Breast epithelium (tissue), 4 donors: ENCODE measurements around the gene PCDH9. TPM values are rescaled to one million over a fixed set of nuclear protein-coding genes. Genes with fewer than 3 reads are reported as not detected.

Source experiments
- DNase-seq, 2 donors: peaks; one replicate each; pipeline ENCODE4 v3.0.0-alpha.2; 2019; ENCODE audit warnings: low spot score in 2 of 2
- H3K27ac ChIP-seq, 2 donors: fragments of 200-600 bp; sonication (generic) in 1 of 2; one replicate each; pipeline ENCODE4 v1.5.1; 2016 to 2019; ENCODE audit warnings: mild to moderate bottlenecking in 1 of 2
- H3K27me3 ChIP-seq, 2 donors: fragments of 200-600 bp; sonication (generic) in 1 of 2; one replicate each; pipeline versions ENCODE4 v1.5.1 to v1.6.0; 2017 to 2019; ENCODE audit warnings: control low read depth in 1 of 2, mild to moderate bottlenecking in 1 of 2
- H3K36me3 ChIP-seq: fragments of 200-600 bp; one replicate; pipeline ENCODE4 v1.5.1; 2019
- H3K4me1 ChIP-seq, 2 donors: fragments of 200-600 bp; sonication (generic); one replicate each; pipeline ENCODE4 v1.5.1; 2016 to 2019; ENCODE audit warnings: control low read depth in 1 of 2
- H3K4me3 ChIP-seq, 3 donors: fragments of 200-600 bp; sonication (generic); 1 replicate in 2 of 3; 2 replicates in 1 of 3; pipeline ENCODE4 v1.5.1; 2016 to 2019; ENCODE audit warnings: mild to moderate bottlenecking in 3 of 3, moderate library complexity in 2 of 3
- H3K9me3 ChIP-seq, 2 donors: fragments of 200-600 bp; sonication (generic) in 1 of 2; one replicate each; pipeline ENCODE4 v1.5.1; 2016 to 2019; ENCODE audit warnings: control low read depth in 1 of 2
- POLR2A ChIP-seq: fragments of 450-650 bp; IDR thresholded peaks from one replicate; pipeline ENCODE4 v1.6.1; 2016; ENCODE audit warnings: antibody characterized with exemption, mild to moderate bottlenecking, moderate library complexity
- POLR2AphosphoS5 ChIP-seq, 3 donors: sonication (generic); formaldehyde crosslinking; IDR thresholded peaks; one replicate each; pipeline ENCODE4 v1.6.1; 2017; ENCODE audit warnings: antibody characterized with exemption in 3 of 3
- intact Hi-C: fragments of 100-400 bp; cut with DNase I; formaldehyde crosslinking; loops from one replicate; pipeline ENCODE4 v1.15.1; 2023; ENCODE audit warnings: low total_unique reads
- total RNA-seq, 3 donors: library from RNA; depleted of rRNA; stranded (reverse); fragments of >200 nt; gene quantifications; one replicate each; pipeline ENCODE4 v1.1.0, GENCODE V29; 2016
- TF ChIP-seq, protein P1 (sequence below), 3 donors: fragments of 450-650 bp; IDR thresholded peaks; one replicate each; pipeline ENCODE4 v1.5.1; 2016 to 2017; ENCODE audit warnings: antibody characterized with exemption in 3 of 3, mild to moderate bottlenecking in 3 of 3, moderate library complexity in 3 of 3

Gene PCDH9, protein sequence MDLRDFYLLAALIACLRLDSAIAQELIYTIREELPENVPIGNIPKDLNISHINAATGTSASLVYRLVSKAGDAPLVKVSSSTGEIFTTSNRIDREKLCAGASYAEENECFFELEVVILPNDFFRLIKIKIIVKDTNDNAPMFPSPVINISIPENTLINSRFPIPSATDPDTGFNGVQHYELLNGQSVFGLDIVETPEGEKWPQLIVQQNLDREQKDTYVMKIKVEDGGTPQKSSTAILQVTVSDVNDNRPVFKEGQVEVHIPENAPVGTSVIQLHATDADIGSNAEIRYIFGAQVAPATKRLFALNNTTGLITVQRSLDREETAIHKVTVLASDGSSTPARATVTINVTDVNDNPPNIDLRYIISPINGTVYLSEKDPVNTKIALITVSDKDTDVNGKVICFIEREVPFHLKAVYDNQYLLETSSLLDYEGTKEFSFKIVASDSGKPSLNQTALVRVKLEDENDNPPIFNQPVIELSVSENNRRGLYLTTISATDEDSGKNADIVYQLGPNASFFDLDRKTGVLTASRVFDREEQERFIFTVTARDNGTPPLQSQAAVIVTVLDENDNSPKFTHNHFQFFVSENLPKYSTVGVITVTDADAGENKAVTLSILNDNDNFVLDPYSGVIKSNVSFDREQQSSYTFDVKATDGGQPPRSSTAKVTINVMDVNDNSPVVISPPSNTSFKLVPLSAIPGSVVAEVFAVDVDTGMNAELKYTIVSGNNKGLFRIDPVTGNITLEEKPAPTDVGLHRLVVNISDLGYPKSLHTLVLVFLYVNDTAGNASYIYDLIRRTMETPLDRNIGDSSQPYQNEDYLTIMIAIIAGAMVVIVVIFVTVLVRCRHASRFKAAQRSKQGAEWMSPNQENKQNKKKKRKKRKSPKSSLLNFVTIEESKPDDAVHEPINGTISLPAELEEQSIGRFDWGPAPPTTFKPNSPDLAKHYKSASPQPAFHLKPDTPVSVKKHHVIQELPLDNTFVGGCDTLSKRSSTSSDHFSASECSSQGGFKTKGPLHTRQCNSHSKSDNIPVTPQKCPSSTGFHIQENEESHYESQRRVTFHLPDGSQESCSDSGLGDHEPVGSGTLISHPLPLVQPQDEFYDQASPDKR (N-terminal part only)
- 10 to 100 TPM in 1 of 3 donors, 1 to 10 TPM in 1, under 1 TPM in 1; 0.98 to 26.7 (median 3.7) TPM for total RNA-seq

DNA sequence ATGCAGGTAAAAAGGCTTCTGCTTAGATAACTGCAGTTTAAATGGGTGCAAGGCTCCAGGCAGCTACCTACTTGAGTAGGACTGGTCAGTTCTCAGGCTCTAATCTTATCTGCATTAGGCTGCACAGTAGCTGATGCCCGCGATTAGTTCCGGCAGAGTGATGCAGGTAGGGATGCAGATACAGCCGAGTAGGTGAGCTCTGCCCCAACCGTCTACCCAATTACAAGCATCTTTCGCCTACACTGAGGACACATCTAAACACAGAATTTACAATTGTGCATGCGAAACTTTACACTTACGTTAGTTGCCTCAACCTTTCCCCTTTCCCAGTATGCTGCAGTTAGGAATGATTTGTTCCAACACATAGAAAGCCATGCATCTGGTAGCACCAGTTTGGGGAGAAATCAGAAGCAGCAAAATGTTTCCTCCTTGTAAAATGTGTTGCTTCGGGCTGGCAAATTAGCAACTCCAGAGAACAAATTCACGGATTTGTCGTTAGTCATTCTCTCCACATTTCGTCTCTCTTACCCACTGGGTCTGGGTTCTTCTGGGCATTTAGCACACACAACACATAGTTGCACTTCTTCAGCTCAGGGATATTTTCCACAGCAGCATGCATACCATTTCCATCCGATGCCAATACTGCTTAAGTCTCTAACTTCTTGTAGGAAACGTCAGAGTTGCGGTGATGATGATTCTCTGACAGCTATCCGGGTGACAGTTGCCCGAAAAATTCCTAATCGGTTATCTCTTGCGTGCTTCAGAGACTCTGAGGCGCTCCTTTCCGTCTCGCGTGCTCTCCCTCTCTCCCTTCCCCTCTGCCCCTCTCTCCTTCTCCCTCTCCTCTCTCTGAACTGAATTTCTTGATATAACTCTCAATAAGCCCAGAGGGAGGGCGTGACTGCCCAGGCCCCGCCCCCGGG, at the start of gene PCDH9:
TSS of gene PCDH9 (minus strand) at position 856 of the 923 bp plus-strand sequence. CDS start 1,896 bp downstream, outside the sequence.
- no peak for DNase-seq
- intact Hi-C loops = loop anchor here (5.0 kb wide), 1 partner anchor 642 kb away; no protein-coding TSS in a partner anchor

DNA sequence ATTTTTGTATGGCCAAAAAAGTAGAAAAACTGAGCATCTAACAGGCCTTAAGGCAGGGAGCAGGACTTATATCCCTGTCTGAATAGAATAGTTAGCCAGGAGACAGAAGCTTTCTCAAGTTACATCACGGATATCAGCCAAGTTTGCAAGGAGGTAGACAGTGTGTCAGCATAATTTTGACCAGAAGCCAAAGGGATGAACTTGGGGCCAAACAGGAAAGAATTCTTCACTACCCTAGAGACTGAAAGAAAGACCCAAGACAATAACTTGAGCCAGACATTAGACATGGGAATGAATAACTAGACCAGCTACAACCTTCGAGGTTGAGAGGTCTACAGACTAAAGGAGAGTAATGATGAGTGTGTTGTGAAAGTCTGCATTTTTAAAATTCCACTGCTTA, 48.1 kb upstream of the PCDH9 start:
- no peaks in the 10 kb centered on the region for H3K4me1 ChIP-seq
- intact Hi-C loops = no loop called here

More for the DNA sequence above, at the start of gene PCDH9:
- H3K27ac ChIP-seq = peak within 1 kb of the TSS; percentile 45 to 57
- no peak for TF ChIP-seq POLR2A
- TF ChIP-seq, protein P1, sequence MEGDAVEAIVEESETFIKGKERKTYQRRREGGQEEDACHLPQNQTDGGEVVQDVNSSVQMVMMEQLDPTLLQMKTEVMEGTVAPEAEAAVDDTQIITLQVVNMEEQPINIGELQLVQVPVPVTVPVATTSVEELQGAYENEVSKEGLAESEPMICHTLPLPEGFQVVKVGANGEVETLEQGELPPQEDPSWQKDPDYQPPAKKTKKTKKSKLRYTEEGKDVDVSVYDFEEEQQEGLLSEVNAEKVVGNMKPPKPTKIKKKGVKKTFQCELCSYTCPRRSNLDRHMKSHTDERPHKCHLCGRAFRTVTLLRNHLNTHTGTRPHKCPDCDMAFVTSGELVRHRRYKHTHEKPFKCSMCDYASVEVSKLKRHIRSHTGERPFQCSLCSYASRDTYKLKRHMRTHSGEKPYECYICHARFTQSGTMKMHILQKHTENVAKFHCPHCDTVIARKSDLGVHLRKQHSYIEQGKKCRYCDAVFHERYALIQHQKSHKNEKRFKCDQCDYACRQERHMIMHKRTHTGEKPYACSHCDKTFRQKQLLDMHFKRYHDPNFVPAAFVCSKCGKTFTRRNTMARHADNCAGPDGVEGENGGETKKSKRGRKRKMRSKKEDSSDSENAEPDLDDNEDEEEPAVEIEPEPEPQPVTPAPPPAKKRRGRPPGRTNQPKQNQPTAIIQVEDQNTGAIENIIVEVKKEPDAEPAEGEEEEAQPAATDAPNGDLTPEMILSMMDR (IDR thresholded peaks at IDR 0.05) = no peak
- TF ChIP-seq POLR2AphosphoS5 (IDR thresholded peaks at IDR 0.05) = no peak
- H3K36me3 ChIP-seq = no peaks in the 10 kb centered on the region
- peak within 1 kb of the TSS; percentile 69 to 80 (median 79) for H3K4me3 ChIP-seq
- H3K27me3 ChIP-seq = no peaks in the 10 kb centered on the region
- no peaks in the 10 kb centered on the region for H3K4me1 ChIP-seq
- H3K9me3 ChIP-seq = no peaks in the 10 kb centered on the region

DNA sequence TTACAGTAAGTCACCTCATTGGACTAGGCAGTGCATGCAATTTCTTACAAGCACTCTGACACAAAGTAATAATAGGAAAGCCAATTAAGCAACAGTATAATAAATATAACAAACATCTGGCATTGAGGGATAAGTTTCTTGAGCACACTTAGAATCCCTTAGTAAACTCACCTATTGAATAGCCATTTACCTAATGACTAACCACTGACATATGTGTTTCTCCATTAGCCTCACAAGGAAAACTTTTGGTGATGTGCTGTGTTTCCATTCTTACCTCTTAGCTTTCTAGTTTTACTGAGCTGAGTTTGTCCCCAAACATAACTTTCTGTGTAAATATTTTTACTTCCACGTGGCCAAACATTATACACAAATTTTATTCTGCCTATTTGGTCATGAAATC, 47.4 kb upstream of the PCDH9 start:
- Histone ChIP-seq H3K27me3 (no peaks in the 10 kb centered on the region), H3K9me3 (no peaks in the 10 kb centered on the region), H3K4me3 (no peak overlapping the region), H3K4me1 (no peaks in the 10 kb centered on the region), H3K36me3 (no peaks in the 10 kb centered on the region), H3K27ac (no peak overlapping the region)
- DNase-seq = no peak
- intact Hi-C loops = no loop called here
- TF ChIP-seq POLR2A = no peak
- no peak for TF ChIP-seq POLR2AphosphoS5 (IDR thresholded peaks at IDR 0.05)
- TF ChIP-seq, protein P1 (IDR thresholded peaks at IDR 0.05) = no peak

More for the DNA sequence above, 48.1 kb upstream of the PCDH9 start:
- H3K27ac ChIP-seq = no peak overlapping the region
- H3K4me3 ChIP-seq = no peak overlapping the region
- no peak for DNase-seq
- TF ChIP-seq POLR2AphosphoS5 (IDR thresholded peaks at IDR 0.05) (no peak), POLR2A (no peak)
- TF ChIP-seq, protein P1 (IDR thresholded peaks at IDR 0.05) = no peak
- no peaks in the 10 kb centered on the region for H3K9me3 ChIP-seq
- no peaks in the 10 kb centered on the region for H3K36me3 ChIP-seq
- no peaks in the 10 kb centered on the region for H3K27me3 ChIP-seq

DNA sequence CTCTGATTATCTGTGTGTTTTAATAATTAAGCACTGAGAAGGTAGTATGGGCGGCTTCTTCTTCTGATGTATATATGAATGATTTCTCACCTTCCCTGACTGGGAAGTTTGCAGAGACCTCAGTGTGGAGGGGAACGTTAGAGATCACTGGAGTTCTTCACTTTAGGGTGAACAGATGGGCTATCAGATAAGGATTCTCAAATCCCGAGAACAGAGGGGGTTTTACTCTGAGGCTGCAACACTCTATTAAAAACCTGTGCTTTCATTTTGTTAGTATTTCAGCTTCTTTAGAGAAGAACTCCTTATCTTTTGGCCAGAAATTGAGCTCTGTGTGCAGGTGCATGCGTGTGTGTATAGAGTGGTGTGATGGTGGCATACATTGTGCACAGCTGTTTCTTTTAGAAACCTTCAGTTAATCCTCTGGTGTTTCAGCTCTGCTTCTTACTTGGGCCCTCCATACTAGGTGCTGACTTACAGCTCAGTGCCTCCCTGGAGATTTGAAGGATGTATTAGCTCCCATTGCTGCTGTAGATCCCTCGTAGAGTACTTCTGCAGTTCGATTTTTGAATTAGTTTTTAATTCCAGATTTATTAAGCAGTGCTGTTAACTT, 45.3 kb upstream of the PCDH9 start:
- Histone ChIP-seq H3K9me3 (no peaks in the 10 kb centered on the region), H3K27ac (no peak overlapping the region), H3K27me3 (no peaks in the 10 kb centered on the region), H3K4me1 (no peaks in the 10 kb centered on the region), H3K4me3 (no peak overlapping the region), H3K36me3 (no peaks in the 10 kb centered on the region)
- intact Hi-C loops = no loop called here
- DNase-seq = no peak
- TF ChIP-seq, protein P1 (IDR thresholded peaks at IDR 0.05) = no peak
- TF ChIP-seq POLR2A (no peak), POLR2AphosphoS5 (IDR thresholded peaks at IDR 0.05) (no peak)
